Caki2 (cell line): ENCODE results near the gene NFYA. TPM values are rescaled to one million over a fixed set of nuclear protein-coding genes. Genes with fewer than 3 reads are reported as not detected.

Experiments used
- total RNA-seq: library from RNA; depleted of rRNA; stranded (reverse); fragments of >200 nt; shearing (Covaris generic); gene quantifications from 2 replicates; pipeline ENCODE4 v1.2.3, GENCODE V29; 2014; ENCODE audit warnings: low replicate concordance; rRNA removed

NFYA gene
- total RNA-seq, 1 experiment from 2014 or later = 29.6 TPM

Other genes starting within 250 kb of the NFYA start
- gene UNC5CL, start 33.8 kb upstream of the NFYA start, total RNA-seq = 1.1 and 4.4 TPM in 2 replicates
- gene TSPO2, start 30.5 kb upstream of the NFYA start, total RNA-seq = not detected in 2 replicates
- not detected in 2 replicates for gene APOBEC2, start 19.8 kb upstream of the NFYA start, total RNA-seq
- gene OARD1, start 618 bp upstream of the NFYA start, total RNA-seq = 12.4 and 34.2 TPM in 2 replicates
- not detected in 2 replicates for gene TREML1, start 81.4 kb downstream of the NFYA start, total RNA-seq
- not detected in 2 replicates for gene TREM2, start 90.1 kb downstream of the NFYA start, total RNA-seq
- gene TREML2, start 128.2 kb downstream of the NFYA start, total RNA-seq = not detected in 2 replicates
- not detected in 2 replicates for gene TREML4, start 155.4 kb downstream of the NFYA start, total RNA-seq
- not detected in 2 replicates for gene TREM1, start 213.7 kb downstream of the NFYA start, total RNA-seq